GM18907 (cell line): ENCODE data around the gene OLFM3.

ENCODE experiments used
- ATAC-seq: cut with Tn5 transposase; IDR thresholded peaks from one replicate; pipeline ENCODE4 v1.9.1; 2021; ENCODE audit warnings: mild to moderate bottlenecking, moderate library complexity; ENCODE audit not compliant: unreplicated experiment

OLFM3 gene

GRCh38 chr1:101854271-101854670 is 142.5 kb downstream of the OLFM3 start:
- no peak for ATAC-seq

- no peak for ATAC-seq
These were observed 143.8 kb downstream of the OLFM3 start for GRCh38 chr1:101852936-101853335.

- ATAC-seq = no peak
These were observed 147.4 kb downstream of the OLFM3 start for GRCh38 chr1:101849356-101849755.

DNA sequence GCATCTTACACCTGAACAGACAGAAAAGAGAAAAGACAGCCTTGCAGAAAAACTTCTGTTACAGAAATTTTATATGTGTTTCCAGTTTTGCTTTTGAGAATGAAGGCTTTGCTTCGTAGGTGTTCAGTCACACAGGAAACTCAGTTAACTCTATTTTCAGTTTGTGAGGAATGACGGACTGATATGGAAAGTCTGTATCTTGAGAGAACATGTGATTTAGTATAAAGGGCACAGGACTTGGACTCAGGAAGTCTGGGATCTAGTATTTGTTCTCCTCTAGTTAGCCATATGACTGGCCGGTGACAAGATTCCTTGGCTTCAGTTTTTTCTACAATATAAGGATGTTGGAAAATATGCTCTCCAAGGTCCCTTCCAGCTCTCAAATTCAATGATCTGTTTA is 149.1 kb downstream of the OLFM3 start:
- ATAC-seq = no peak

- no peak for ATAC-seq
These were observed 149.9 kb downstream of the OLFM3 start for GRCh38 chr1:101846820-101847219.

DNA sequence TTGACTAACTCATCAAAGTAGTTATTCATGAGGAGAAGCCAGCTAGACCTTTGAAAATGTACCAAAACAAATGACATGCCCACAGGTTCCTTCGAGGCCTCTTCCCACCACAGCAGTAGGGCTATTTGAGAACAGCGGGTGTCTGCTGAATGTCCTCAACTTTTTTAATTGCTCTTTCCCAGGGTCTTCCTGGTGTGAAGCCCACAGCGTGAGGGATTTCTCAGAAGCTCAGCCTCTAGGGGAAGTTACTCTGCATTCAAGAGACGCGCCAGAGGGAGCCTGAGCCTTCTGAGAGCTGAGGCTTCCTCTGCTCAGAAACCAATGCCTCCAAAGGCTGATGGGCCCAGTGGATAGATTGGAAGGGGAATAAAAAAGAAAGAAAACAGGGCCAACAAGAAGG is 153.6 kb downstream of the OLFM3 start:
- ATAC-seq = no peak

DNA sequence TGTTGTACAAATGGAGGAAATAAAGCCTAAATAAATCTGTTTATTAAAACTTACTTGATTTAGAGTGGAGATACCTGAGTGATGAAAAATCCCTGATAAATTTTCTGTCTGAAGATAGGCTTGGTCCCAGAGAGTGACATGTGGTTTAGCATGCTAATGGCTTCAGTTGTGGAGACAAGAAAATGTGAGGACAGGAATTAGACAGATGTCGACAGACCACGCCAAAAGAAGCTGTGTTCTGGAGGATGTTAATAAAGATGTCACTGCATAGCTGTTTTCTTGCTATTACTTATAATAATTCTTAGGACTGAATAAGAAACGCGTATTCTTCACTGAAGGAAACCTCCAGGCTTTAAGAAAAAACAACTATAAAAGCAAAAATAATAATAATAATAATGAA is 154.9 kb downstream of the OLFM3 start:
- ATAC-seq = no peak

DNA sequence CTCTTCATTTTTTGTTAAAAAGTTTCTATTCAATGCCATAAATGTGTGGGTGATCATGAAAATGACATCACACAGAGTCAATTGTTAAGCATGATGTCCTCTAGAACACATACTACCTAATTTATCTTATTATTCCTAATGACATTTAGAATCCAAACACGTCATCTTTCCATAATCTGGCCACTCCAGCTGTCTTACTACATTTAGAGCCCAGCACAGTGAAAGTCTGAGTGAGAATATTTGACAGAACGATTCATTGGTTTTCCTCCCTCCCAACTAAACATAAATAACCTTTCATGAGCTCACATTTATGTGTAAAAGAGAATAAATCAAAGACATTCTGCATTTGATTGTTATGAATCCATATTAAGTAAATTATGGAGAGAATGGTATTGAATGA is 160.7 kb downstream of the OLFM3 start:
- no peak for ATAC-seq

DNA sequence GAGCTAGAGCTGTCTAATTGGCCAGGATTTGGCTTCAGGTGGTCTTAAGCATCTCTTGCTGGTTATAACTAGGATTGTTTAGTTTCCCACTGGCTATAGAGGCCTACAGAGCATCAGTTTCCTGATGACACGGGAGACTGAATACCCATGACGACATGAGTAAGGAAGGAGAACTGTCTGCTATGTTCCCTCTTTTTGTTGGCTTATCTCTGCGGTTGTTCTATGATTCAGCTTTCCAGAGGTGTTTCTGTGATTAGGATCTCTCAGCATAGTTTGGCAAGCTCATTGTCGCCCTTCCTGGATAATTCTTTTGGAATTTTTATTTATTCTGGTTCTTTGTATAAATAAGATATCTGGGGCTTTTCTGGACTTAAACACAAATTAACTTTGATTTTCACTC is 163.4 kb downstream of the OLFM3 start:
- no peak for ATAC-seq

GRCh38 chr1:101826416-101826815 is 170.3 kb downstream of the OLFM3 start:
- ATAC-seq = no peak

- peak; percentile 80 for ATAC-seq
These were observed 176.7 kb downstream of the OLFM3 start for GRCh38 chr1:101820071-101820470.

DNA sequence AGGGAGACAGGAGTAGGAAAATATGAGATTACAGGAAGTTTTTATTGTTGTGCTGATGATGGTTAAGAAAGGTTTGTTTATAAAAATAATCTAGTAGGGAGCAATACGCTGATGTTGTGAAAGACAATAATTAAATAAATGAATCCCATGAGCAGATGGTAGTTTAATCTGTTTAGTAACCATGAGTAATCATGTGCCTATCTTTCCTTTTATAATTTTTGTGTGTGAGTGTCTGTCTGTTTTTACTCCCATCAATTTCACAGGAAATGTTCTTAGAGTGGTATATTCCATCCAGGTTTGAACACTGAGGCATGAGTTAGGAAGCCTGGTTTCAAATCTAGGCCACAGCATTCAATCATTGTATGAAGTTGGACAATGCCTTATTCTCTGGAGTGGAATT is 180.5 kb downstream of the OLFM3 start:
- no peak for ATAC-seq

DNA sequence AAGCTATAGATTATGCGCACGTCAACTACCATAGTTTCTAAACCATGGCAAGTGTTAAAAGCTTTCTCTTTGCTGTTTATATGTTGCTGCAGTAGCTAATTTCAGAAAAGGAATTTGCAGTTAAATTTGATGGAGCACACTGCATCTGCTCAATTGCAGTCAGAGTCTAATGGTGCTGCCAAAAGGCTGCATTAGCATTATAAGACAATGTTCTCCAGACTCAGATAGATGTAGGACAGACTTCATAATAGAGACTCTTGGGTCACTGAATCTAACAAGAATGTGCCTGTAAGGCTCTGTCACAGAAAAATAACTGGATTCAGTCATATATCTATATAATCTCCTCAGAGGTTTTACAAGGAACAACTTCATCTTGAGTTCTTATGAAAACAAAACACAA is 198.3 kb downstream of the OLFM3 start:
- ATAC-seq = no peak

DNA sequence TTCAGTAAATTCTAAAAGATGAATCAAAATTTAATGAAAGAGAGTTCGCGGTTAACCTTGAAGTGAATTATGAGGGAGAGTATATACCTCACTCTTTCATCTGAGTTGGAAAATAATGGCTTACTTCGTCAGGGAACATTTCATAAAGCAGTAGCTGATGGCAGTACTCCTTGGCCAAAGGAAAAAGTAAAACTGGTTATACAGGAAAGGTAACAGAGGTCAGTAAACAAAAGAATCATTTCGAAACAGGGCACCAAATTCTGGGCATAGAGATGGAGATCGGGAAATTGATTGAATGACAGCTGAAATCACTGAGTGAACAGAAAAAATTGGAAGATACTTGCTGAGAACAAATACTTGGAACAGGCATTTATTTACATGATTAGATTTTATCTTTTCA is 199.0 kb downstream of the OLFM3 start:
- ATAC-seq = no peak

- ATAC-seq = no peak
These were observed 215.4 kb downstream of the OLFM3 start for GRCh38 chr1:101781201-101781831.

DNA sequence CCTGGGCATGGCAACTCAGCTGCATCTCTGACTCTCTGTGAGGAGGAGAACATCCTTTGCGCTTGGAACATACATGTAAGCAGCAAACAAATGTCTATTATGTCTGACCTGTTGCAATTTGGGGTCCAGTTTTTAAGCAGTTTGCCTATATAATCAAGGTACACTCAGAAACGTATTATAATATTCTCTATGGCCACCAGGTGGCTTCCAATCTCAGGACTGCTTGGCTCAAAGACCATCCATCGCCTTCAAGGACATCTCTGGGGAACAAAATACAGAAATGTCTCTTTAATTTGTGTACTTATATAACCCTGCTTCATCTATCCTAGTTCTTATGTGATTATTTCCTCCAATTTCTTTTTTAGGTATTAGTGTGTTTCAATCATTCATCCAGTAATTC is 227.2 kb downstream of the OLFM3 start:
- peak; percentile 89 for ATAC-seq

DNA sequence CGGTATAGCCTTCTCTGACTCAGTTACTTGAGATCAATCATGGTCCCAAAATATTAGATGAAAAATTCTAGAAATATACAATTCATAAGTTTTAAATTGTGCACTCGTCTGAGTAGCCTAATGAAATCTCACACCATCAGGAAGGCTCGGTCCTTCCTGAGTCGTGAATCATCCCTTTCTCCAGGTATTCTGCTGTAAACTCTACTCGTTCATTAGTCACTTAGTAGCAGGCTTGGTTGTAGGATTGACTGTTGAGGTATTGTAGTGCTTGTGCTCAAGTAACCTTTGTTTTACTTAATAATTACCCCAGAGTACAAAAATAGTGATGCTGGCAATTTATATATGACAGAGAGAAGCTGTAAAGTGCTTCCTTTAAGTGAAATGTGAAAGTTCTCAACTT is 238.7 kb downstream of the OLFM3 start:
- no peak for ATAC-seq

GRCh38 chr1:101756411-101756810 is 240.3 kb downstream of the OLFM3 start:
- ATAC-seq = no peak
